Left forelimb (tissue), 1 donor: ENCODE measurements around the gene ZDHHC5.

Experiments
- DNase-seq: peaks from one replicate; pipeline ENCODE4 v3.0.0-alpha.2; 2018; ENCODE audit warnings: low spot score

The ZDHHC5 gene, protein sequence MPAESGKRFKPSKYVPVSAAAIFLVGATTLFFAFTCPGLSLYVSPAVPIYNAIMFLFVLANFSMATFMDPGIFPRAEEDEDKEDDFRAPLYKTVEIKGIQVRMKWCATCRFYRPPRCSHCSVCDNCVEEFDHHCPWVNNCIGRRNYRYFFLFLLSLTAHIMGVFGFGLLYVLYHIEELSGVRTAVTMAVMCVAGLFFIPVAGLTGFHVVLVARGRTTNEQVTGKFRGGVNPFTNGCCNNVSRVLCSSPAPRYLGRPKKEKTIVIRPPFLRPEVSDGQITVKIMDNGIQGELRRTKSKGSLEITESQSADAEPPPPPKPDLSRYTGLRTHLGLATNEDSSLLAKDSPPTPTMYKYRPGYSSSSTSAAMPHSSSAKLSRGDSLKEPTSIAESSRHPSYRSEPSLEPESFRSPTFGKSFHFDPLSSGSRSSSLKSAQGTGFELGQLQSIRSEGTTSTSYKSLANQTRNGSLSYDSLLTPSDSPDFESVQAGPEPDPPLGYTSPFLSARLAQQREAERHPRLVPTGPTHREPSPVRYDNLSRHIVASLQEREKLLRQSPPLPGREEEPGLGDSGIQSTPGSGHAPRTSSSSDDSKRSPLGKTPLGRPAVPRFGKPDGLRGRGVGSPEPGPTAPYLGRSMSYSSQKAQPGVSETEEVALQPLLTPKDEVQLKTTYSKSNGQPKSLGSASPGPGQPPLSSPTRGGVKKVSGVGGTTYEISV

DNA sequence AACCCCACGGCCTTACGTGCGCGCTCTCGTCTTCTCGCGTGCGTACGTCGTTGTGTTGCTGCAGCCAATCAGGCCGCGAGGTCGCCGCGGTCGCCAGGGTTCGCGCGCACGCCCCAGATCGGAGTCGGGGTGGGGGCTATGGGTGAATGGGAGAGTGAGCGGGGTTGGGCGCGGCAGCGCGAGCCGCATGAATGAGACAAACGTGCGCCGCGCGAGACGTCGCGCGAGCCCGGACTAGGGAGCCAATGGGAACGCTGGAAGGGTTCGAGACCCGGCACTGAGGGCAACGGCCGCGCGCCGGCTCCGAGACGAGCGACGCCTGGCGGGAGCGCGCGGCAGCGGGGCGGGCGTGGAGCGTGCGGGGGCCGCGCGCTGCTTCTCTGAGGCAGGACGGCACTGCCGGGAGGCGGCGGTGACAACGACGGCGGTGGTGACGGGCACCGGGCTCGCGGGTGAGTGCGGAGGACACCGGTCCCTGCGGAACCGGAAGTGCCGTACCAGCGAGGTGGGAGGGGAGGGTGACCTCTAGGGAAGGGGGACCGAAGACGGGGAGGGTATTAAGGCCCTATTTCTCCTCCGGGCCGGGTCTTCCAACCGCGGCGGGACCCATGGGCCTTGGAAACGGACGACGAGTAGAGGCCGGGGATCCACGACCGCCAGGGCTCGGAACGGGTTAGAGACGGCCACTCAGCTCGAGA is at the start of gene ZDHHC5:
Gene ZDHHC5 (plus strand): TSS at position 379 of the 698 bp plus-strand sequence. CDS start 4,977 bp downstream, outside the sequence.
- peak; percentile 100 for DNase-seq

DNA sequence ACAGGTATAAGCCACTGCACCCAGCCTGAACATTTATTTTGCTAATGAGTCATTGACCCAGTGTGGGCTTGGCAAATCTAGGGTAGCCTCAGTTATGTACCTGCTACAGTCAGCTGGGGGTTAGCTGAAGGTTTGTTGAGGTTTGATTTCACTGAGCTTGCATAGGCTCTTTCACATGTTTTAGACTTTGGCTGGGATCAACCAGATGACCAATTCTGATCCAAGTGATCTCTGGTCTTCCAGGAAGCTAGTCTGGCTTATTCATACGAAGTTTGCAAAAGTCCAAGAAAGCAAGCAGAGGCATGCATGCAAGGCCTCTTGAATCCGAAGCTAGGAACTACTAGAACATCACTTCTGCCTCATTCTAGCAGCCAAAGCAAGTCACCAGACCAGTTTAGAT is 49.5 kb upstream of the ZDHHC5 start:
- DNase-seq: no peak

DNA sequence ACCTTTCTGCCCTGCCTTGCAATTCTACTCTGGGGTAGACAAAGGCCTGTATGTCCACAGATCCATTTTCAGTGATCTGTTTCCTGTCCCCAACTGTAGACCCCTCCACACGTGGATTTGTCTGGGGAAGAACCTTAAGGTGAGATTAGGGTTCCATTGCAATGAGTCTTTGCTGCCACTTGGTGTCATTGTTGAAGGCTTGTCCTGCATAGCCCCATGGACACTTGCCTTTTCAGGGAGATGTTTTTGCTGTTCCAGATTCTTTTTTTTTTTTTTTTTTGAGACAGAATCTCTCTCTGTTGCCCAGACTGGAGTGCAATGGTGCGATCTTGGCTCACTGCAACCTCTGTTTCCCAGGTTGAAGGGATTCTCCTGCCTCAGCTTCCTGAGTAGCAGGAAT is 48.6 kb upstream of the ZDHHC5 start:
- no peak for DNase-seq

DNA sequence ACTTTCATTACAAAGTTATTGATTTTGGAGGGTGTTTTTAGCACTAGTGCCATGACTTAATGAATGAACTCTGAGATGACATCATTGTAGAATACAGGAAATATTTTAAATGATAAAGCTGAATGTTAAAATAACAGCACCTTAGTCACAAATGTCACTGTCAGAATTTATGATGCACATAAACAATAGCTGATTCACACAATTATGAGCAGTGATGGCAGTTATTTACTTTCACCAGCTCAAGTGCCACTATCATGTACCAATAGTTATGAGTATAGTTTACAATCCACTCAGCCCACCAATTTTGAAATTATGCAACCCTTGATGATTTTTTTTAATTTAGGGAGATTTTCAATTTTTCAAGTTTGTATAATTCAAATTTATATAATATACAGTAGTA is 47.4 kb upstream of the ZDHHC5 start:
- no peak for DNase-seq

DNA sequence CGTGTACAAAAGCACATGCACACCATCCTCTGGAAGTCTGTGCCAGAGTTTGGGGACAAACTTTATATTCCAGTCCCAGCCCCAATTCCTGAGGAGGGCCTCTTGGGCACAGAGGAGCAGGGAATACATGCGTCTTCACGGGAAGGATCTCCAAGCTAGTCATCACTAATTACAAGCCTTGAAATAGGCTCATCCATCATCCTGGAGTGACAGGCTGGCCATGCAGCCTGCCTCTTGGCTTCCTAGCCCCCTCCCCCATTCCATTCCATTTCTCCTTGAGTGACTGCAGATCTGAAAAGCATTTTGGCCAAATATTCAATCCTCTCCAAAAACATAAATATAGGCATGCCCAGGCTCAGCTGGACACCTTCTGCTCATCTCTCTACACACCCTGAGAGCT is 45.7 kb upstream of the ZDHHC5 start:
- DNase-seq: no peak

DNA sequence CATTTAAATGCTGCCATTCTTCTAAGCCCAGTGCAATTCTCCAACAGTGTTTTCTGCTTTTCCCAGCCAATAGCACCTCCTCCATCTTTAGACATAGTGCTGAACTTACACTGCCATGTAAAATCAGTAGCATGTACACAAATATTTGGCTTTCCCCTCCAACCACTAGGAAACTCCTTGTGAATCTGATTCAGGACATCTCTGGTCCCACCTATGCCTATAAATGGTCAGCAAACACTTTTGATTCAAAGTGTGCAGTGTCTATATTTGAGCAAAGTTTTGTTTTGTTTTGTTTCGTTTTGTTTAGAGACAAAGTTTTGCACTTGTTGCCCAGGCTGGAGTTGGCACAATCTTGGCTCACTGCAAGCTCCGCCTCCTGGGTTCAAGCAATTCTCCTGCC is 43.0 kb upstream of the ZDHHC5 start:
- DNase-seq: no peak

DNA sequence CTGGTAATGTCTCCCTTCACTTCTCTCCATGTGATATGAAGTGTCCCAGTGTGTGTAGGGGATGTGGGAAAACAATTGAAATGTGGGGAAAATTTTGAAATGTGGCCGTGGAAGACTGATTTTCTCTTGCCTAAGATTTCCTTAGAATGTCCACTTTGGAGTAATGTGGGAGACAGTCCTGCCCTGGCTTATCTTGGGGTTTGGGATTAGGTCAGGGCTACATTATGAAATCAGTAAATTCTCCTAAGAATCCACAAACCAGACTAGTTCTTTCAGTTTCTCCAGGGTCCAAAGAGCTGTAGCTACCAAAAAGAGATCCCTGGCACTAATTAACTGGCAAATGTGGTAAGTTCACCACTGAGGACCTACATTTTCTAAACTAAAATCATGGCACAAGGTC is 41.0 kb upstream of the ZDHHC5 start:
- no peak for DNase-seq

DNA sequence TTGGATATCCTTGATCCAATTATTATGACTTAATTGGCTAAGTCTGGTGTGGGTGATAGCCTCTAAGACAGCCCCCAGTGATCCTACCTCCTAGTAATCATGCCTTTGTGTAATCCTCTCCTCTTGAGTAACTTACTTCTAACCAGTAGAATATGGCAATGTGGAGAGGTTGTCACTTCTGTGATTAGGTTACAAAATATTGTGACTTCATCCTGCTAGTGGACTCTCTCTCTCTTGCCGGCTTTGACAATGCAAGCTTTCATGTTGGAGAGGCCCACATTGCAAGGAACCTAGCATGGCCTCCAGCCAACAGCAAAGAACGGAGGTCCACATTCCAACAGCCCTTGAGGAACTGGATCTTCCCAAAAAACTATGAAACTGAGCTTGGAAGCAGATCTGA is 37.7 kb upstream of the ZDHHC5 start:
- DNase-seq: no peak

DNA sequence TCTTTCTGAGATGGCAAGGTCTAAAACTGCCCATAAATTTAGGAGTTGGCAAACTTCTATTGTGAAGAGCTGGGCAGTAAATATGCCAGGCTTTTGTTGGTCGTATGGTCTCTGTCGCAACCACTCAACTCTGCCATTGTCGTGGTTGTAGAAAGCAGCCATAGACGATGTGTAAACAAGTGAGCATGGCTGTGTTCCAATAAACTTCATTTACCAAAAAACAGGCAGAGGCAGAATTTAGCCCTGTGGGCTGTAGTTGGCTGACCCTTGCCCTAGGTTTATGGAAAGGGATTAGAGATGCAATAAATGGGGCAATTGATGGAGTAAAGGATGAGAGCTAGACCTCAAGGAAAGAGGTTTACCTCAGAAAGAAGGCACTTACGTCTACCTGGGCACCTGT is 35.8 kb upstream of the ZDHHC5 start:
- DNase-seq: no peak

DNA sequence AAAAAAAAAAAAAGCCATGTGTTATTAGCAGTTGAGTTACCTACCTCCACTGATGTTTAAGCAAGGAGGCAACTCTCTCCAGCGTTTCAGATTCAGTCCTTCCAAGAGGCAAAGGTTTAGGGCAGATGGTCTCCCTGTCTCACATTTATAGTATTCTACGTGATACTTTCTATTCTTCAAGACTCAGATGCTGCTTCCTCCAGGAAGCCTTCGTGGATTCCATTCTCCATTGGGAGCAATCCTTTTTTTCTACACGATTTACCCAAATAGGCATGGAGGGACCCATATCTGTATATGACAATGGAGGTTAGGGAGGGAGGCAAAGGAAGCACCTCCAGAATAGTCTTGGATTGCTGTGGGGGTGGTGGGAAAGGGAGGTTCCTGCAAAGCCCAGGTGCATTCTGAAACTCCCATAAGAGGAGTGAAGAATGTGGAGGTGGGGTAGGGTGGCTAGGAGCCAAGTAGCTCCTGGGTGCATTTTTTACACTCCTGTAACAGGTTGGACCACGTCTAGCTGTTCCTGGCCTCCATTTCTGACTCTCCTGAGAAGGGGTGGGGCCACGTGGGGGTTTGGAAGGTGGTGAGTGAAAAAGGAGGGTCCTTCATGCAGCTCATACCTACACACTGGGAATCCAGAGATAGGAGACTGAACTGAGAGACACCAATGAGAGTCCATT is 34.4 kb upstream of the ZDHHC5 start:
- no peak for DNase-seq

DNA sequence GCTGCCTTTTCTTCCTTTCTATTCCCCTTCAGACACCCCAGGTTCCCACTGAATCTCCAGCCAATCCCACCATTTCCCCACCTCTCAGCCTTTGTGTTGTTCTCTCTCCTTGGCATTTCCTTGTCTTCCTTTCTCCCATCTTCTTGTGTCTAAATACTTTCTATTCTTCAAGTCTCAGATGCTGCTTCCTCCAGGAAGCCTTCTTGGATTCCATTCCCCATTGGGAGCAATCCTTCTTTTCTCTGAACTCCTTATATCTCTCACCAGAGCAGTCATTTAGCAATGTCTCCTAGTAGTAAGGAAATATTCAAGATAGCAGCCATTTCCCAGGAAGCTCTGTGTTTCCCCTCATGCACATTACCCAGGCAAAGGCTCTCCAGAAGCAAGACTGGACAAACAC is 33.6 kb upstream of the ZDHHC5 start:
- no peak for DNase-seq

DNA sequence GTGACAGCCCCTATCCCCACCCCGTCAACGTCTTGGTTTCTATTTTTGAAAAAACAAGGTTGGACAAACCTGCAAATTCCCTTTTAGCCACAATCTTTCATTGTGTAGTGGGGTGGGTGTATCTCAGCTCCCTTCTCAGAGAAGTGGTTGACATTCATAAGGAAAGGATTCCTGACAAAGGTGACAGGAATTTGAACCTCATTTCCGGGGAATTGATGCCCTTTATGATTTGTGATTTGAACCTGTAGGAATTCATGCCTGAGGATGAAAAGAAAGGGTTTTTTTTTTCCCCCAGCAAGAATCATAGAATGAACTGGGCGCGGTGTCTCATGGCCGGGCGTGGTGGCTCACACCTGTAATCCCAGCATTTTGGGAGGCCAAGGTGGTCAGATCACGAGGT is 32.7 kb upstream of the ZDHHC5 start:
- no peak for DNase-seq

DNA sequence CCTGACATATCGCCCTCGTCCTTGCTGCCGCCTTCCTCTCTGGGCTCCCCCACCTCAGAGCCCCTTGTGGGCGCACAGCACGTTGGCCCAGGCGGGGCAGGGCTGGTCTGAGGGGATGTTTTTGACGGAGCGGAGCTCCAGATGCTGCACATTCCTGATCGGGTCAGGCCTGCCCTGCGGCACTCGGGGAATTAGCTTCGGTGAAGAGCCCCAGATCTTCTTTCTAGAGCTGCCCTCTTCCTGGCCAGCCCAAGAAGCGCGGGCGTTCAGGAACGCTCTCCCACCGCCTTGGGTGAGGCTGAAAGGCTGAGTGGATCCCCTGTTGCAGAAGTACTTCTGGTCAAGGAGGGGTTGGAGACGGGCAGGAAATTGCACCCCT is 30.3 kb upstream of the ZDHHC5 start:
- DNase-seq: peak; percentile 79

DNA sequence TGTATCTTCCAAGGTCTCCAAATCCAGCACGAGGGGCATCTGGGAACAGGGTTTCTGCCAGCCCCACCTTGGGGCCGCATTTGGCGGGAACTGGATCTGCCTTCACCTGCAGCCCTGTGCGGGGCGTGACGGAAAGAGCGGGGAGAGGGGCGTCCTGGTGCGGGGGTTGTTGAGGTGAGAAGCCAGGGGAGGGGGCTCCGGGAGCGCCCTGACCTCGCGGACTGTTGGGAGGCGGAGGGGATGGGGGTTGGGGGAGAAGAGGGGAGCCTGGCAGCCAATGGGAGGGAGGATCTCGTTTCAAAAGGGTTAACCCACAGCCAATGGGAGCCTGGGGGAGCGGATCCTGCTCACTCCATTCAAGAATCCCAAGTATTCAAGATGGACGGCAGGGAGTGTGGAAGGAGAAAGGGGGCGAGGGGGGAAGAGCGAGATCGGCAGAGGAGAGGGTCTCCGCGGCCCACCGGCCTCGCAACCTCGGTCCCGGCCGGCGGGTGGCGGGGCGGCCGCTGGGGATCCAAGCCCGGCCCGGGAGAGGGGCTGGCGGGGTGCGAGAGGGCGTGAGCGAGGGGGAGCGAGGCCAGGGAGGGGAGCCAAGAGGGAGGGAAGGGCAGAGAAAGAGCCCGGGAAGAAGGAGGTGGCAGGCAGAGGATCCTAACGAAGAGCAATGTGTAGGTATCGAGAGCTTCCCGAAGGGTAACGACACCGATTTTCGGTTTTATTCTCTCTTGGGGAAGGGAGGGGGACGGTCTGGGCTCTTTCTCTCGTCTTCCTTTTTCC is 29.7 kb upstream of the ZDHHC5 start:
- DNase-seq: peak; percentile 88

DNA sequence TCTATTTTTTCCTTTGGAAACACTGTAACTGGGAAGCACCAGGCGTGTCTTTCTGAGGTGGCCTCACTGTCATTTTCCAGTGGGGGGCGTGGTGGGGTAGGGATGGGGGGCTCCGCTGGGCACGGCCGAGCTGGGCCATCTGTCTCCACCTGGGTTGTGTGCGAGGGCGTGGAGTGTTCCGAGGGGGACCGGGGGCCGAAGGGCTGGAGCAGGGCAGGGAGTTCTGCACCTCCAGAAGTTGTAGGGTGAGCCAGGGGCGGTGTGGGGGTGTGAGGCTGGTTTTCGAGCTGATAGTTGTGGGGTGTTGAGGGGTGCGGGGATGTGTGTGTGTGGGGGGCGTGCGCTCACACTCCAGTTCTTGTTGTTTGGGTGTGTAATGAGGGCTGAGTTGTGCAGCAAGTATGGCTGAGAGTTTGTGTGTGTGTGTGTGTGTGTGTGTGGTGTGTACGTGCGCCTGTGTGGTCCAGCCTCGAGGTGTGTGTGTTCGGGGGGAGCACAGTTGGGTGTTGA is 29.0 kb upstream of the ZDHHC5 start:
- DNase-seq: no peak

DNA sequence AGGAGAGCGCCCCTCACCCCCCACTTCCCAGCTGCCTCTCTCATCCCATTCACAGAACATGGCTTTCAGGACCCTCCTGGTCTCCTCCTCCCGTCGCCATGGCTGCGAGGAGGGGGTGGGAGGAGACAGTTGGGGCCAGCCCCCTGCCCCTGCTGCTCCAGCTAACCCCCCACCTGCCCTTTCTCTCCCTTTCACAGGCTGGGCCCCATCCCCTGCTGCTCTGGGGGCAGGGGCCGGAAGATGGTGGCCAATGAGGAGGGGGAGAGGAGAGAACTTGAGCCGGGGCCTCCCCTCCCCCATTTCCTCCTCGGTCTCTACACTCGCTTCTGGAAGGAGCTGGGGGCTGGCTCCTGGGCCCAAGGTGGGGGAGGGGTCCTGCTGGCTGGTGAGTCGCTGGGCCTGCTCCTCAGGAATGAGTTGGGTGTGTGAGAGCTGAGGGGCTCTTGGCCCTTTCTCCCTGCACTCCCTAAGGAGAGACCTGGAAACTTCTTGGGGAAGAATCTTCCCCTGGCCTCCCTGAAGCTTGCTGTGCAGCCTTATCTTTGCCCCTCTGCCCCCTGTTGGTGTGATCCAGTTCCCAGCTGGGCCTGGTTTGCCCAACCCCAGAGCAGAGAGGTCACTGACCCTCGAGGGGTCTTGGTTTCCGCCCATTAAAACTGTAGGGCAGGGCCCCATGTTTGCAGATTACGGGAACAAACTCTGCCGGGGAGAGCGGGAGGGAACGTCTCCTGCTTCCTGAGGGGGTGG is 28.4 kb upstream of the ZDHHC5 start:
- peak; percentile 89 for DNase-seq

DNA sequence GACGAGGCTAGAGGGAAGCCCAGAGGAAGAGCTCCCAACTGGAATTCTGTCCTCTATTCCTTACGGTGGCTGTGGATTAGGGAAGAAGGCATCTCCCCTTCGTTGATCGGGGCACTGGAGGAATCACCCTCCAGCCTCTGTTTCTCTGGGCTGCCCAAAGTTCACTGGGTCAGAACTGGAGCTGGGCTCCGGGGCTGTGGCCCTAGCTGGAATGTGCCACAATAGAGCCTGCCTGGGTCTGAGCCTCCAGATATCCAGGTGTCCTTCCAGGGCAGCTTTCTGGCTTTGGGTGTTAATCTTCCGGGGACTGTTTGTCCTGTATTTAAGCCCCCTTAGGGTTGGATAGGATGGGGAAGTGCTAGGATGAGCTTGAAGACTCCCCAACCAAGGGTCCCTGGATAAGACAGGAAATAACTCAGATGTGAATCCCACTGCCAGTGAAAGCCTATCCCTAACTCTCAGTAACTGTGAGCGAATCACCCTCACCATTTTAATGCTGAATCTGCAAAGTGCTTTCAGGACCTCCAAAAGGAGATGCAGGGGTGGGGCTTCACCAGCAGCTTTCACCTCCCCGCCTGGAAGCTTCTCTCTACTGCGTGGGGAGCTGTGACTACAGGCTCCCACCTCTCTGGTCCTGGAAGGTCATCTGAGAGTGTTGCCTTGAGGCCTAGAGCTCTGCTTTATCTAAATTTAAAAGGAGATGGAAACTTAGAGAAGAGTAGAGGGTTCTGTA is 27.7 kb upstream of the ZDHHC5 start:
- no peak for DNase-seq

DNA sequence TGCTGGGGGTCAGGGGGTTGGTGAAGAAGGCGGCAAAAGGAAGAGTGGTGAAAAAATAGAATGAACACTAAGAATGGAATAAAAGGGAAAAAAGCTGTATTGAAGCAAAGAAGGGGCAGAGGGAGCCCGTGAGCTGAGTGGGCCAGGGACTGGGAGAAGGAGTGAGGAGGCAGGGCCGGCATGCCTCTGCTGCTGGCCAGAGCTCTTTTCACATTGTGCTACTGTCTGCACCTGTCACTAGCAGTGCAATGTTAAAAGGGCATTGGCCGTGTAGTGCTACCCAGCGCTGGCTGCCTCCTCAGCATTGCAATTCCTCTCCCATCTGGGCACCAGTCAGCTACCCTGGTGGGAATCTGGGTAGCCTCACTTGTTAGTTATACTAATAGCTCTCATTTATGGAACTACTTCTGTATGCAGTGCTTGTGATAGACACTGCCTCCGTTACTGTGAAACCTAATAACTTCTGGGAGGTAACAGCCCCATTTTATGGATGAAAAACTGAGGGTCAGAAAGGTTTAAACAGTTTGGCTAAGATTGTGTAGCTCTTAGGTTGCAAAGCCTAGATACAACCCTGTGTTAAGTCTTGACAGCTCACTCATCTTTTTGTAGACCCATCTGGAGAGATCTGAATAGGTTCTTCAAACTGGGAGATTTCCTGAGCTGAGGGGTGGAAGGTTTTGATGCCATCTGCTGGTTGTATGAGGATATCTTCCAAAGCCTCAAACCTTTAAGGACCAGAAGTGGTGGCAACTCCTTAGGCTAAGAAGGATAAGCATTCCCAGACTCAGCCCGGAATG is 26.7 kb upstream of the ZDHHC5 start:
- DNase-seq: no peak

DNA sequence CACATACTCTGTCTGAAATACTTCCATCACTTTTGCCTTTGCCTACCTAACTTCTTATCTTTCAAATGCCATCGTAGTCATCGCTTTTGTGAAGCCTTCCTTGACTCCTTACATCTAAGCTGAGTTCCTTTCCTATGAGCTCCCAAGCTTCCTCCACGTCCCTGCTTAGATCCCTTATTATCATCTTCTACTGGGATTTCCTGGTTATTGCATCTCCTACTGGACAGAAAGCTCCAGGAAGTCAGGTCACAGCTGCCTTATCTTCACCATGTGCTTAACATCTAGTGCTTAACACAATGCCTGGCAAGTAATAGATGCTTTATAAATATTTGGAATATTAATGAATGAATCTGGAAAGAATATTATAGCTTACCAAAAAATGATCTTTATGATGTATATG is 24.1 kb upstream of the ZDHHC5 start:
- no peak for DNase-seq
